ENCODE measurements around the gene DSTYK. TPM values are rescaled to one million over a fixed set of nuclear protein-coding genes. Genes with fewer than 3 reads are reported as not detected.

Gene DSTYK
- total and polyA plus RNA-seq, 2 donors (not counting 3 experiments of a cell fraction or from before 2014, with no cell fraction given), result 3.6 to 8.7 TPM

- Histone ChIP-seq H3K27me3 (ENCODE audit: control insufficient read depth in 2 of 2, insufficient read depth in 2 of 2, low read length in 2 of 2) (no peaks in the 10 kb centered on the region), H3K4me1 (ENCODE audit: control insufficient read depth, extremely low read depth, insufficient read depth, low read length) (no peaks in the 10 kb centered on the region), H4K20me1 (replicated peaks; ENCODE audit: control insufficient read depth, extremely low read depth, insufficient read depth, low read length) (no peaks in the 10 kb centered on the region), H3K27ac (ENCODE audit: insufficient read depth, low read depth, low read length) (no peak overlapping the region), H3K36me3 (ENCODE audit: control insufficient read depth in 2 of 2, extremely low read depth in 1 of 2, insufficient read depth in 2 of 2, low read length in 2 of 2) (no peaks in the 10 kb centered on the region), H3K9me1 (replicated peaks; ENCODE audit: control insufficient read depth, extremely low read depth, insufficient read depth, low read length) (no peaks in the 10 kb centered on the region), H3K9me3 (replicated peaks; ENCODE audit: control insufficient read depth, insufficient read depth, low read length) (no peaks in the 10 kb centered on the region), H2AFZ (ENCODE audit: low read depth, low read length) (no peak overlapping the region), H3K4me2 (ENCODE audit: insufficient read depth, low read length) (no peak overlapping the region), H3K9ac (replicated peaks; ENCODE audit: extremely low read depth, insufficient read depth, low read length) (no peak overlapping the region), H3K79me2 (ENCODE audit: control insufficient read depth, insufficient read depth, low read length) (no peaks in the 10 kb centered on the region), H3K4me3 (replicated peaks in 1 of 3; ENCODE audit: insufficient read depth in 1 of 3, low read depth in 1 of 3, low read length in 3 of 3) (no peak overlapping the region)
- POLR2A ChIA-PET, result no interaction called here
- intact Hi-C loops (cut with micrococcal nuclease) (no loop called here), dilution Hi-C loops (cut with MboI; ENCODE audit: extremely low pct_ligation_motif_present, low sequenced_read_pairs) (no loop called here)
- no TSS peak for BruUV-seq (replicated peaks)
- TF ChIP-seq MAX (IDR thresholded peaks at IDR 0.05; ENCODE audit: insufficient read depth, insufficient read length) (no peak), POLR2A (IDR thresholded peaks at IDR 0.05; ENCODE audit: low read depth, low read length) (no peak), EZH2 (IDR thresholded peaks at IDR 0.05; ENCODE audit: borderline replicate concordance, low read depth, low read length, severe bottlenecking) (no peak), GATA2 (IDR thresholded peaks at IDR 0.05; ENCODE audit: insufficient read depth, insufficient read length, low read depth, low read length) (no peak), FOS (IDR thresholded peaks at IDR 0.05; ENCODE audit: borderline replicate concordance, insufficient read depth, low read length) (no peak), CTCF (IDR thresholded peaks at IDR 0.05; ENCODE audit: extremely low read depth in 1 of 2, insufficient read depth in 1 of 2, low read depth in 1 of 2, low read length in 2 of 2) (no peak), MYC (IDR thresholded peaks at IDR 0.05; ENCODE audit: low read depth, low read length) (no peak), JUN (IDR thresholded peaks at IDR 0.05; ENCODE audit: borderline replicate concordance, insufficient read depth, insufficient read length, low read depth) (no peak), POLR2AphosphoS5 (IDR thresholded peaks at IDR 0.05; ENCODE audit: insufficient read depth, low read depth, low read length) (no peak)
- DNase-seq (ENCODE audit: low read depth, low spot score), result no peak
- CTCF ChIA-PET, result interaction anchor here (0.6 to 1.5 kb wide), 2 partner anchors 10 to 421 kb away, joined by 3 to 4 read pairs; no protein-coding TSS in a partner anchor
- FAIRE-seq, result no peak
Measured at GRCh38 chr1:205236951-205237475, 25.5 kb upstream of the DSTYK start.
